HG03565 (cell line): Measurements from ENCODE around the gene NRL.
"Not testable (repeated sequence)": the region's sequence is repeated elsewhere in the genome, so short reads cannot be mapped to it uniquely, and the experiment has no call there.

Experiments used
- ATAC-seq: cut with Tn5 transposase; IDR thresholded peaks from one replicate; pipeline ENCODE4 v1.9.1; 2021; ENCODE audit warnings: mild to moderate bottlenecking, moderate library complexity; ENCODE audit not compliant: unreplicated experiment

The NRL gene

DNA sequence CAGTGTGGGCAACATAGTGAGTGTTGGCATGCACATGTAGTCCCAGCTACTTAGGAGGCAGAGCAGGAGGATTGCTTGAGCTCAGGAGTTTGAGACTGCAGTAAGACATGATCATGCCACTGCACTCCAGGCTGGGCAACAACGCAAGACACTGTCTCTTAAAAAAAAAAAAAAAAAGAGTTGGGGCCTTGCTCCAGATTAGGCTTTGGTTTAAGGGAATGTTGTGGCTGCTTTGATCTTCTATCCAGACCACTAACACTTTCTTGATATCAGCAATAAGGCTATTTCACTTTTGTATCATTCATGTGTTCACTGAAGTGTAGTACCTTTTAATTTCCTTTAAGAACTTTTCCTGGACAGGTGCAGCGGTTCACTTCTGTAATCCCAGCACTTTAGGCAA, 12.9 kb upstream of the NRL start:
- no peak for ATAC-seq

DNA sequence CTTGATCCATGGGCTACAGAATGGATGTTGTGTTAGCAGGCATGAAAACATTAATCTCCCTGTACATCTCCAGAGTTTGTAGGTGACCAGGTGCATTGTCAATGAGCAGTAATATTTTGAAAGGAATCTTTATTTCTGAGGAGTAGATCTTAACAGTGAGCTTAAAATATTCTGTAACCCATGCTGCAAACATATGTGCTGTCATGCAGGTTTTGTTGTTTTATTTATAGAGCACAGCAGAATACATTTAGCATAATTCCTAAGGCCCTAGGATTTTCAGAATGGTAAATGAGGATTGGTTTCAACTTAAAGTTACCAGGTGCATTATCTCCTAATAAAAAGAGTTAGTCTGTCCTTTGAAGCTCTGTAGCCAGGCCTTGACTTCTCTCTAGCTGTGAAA, 12.2 kb upstream of the NRL start:
- no peak for ATAC-seq

DNA sequence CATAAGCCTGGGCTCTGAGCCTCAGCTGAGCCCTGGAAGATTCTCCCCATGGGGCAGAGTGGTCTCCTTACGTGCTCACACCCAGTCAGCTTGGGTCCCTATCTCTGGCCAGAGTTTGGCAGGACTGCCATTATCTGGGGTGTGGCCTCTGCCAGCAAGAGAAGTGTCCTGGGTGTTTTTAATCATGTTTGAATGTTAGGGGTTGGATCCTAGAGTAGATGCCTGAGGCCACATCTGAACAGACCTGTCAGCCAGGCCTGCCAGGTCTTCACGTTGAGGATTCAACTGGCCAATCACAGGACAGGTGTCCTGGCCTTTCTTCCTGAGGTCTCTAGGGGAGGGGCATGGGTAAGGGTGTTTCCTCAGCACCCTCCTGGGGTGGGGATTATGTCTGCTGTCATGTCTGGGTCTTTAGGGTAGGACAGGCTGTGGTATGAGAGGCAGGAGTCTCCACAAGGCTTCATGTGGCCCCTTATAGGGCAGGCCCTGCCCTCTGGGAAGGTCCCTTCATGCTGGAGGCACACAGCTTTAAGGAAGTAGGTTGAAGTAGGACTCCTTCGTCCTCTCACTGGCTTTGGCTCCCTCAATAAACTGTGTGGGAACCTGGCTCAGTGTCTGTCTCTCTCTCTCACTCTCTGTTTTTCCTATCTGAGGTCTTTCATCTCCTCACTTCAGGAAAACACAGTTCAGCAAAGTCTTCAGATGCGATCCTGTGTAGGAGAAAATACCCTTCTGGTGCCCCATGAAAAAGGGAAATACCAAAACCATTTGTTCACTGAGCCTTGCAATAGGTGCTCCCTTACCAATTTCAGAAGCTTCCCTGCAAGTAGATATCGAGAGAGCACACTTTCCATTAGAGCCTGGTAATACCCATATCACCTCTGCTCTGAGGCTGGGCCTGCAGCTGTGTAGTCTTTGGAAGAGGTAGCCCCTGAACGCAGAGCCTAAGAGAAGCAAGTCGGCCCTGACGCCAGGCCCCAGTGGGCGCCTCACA, 9.0 kb upstream of the NRL start:
- ATAC-seq, result peak; percentile 49

DNA sequence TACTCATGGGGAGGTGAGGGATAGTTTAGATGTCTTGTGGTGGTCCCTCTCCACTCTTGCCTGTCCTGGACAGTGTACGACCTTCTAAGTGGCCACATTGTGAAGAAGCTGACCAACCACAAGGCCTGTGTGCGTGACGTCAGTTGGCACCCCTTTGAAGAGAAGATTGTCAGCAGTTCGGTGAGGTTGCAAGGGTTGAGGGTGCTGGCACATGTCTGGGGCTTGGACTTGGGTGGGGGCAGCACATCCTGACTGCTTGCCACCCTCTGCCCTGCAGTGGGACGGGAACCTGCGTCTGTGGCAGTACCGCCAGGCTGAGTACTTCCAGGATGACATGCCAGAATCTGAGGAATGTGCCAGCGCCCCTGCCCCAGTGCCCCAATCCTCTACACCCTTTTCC, 8.1 kb upstream of the NRL start:
- ATAC-seq, result no peak

DNA sequence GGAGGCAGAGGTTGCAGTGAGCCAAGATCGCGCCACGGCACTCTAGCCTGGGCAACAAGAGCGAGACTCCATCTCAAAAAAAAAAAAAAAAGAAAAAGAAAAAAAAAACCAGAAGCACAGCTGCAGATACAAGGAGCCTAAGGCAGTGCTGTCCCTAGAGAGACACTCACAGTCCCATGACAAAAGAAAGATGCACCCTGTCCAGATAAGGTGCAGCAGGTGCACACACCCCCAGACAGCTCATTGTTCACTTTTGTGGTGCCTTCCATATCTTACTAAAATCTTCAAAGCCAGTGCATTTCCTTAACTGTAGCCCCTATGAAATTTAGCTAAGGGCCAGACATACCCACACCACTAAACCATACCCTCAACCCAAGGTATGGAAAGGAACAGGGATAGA, 7.7 kb upstream of the NRL start:
- no peak for ATAC-seq

- no peak for ATAC-seq
These were observed 6.5 kb upstream of the NRL start for GRCh38 chr14:24121210-24121609.

DNA sequence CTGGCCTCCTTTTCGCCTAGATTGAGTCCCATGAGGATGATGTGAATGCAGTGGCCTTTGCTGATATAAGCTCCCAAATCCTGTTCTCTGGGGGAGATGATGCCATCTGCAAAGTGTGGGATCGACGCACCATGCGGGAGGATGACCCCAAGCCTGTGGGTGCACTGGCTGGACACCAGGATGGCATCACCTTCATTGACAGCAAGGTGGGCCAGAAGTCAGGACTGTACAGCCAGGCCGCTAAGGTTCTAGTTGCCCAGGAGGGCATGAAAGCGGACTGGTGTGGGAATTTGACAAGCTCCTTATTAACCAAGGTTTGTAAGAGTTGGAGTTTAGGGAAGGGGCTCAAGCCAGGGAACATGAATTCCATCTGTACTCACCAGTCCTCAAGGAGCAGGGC, 4.9 kb upstream of the NRL start:
- ATAC-seq, result no peak

DNA sequence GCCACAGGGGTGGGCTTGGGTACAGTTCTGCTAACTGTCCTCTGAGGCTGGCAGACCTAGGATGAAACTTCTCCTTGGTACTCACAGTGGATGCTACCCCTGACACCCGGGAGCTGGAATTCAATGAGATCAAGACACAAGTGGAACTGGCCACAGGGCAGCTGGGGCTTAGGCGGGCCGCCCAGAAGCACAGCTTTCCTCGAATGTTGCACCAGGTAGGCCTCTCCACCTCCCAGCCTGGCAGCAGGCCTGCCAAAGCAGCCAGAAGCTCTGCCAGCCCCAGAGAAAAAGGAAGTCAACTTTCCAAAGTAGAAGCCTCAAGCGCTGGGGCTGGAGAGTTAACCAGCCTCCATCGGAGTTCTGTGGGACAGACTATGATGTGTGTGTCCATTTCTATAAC, 2.4 kb upstream of the NRL start:
- no peak for ATAC-seq

- ATAC-seq, result no peak
These were observed 1.5 kb upstream of the NRL start for GRCh38 chr14:24116128-24116814.

GRCh38 chr14:24115422-24116127, 826 bp upstream of the NRL start:
- no peak for ATAC-seq

DNA sequence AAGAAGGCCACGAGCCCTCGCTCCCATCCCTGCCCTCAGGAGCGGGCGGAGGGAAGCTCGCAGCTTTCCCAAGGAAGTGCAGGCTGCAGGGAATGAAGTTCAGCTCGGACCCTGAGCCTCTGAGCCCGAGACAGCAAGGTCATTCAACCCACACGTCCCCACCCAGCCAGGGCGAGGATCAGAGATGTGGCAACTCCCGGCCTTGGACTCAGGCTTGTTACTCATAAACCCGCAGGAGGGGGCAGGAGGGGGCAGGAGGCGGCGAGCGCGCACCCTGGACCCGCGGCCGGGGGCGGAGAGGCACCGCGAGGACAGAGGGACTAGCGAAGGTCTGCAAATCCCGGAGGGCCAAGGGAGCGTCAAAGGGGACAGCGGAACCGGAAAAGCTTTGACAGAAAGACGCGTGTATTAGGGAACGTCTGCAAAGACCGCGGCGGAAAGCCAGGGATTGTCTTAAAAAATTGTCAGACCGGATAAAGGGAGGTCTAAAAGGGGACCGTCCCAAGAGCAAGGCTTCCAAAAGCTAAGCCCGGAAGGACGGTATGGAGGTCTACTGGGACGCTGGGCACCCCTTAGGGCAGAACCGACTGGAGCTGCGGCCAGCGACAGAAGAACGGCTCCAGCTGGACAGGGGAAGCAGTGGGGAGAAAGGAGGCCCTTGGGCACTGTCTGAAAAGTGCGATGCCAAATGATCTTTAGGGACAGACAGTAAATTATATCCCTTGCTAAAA, 783 bp downstream of the NRL start:
- ATAC-seq, result peak; percentile 18

DNA sequence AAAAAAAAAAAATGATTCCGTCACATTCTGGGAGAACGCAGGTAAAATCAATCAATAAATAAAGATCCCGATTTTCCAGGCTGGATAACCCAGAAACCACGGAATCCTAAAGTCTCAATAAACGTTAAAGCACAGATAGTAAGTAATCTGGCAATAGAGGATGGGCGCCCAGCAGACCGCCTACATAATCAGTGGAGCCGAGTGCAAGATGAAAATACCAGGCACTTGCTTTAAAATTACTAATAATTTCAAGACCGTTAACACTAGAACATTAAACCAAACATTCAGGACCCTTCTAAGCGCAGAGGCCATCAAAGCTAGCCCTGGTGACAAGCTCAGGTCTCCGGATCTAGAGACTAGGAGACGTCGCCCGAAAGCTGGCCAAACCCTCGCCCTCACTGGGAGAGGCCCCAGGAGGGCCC, 1.4 kb downstream of the NRL start:
- ATAC-seq, result no peak

DNA sequence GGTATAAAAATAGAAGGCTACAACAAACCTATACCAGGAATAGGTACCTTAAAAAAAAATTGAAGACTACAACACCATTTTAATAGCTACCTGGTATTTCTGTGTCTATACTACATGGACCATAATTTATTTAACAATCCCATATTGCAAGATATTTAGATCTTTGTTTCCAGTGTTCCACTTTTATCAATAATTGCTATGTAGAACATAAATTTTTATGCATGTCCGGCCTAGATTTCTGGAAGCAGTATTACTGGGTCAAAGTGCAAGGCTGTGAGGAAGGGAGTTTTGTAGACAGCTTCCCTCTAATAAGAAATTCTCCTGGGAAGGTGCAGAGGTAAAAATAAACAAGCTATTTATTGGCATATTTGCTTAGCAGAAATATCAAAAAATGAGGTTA, 4.2 kb downstream of the NRL start:
- ATAC-seq, result no peak

DNA sequence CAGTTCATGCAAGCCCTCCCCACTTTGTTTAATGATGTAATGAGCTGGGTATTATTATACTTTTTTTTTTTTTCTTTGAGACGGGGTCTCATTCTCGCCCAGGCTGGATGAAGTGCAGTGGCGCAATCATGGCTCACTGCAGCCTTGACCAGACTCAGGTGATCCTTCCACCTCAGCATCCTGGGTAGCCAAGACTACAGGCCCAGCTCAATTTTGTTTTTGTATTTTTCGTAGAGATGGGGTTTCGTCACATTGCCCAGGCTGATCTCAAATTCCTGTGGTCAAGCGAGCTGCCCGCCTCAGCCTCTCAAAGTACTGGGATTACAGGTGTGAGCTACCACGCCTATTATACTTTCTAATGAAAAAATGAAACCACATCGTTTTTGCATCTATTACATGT, 4.7 kb downstream of the NRL start:
- no peak for ATAC-seq

GRCh38 chr14:24108336-24108874, 6.3 kb downstream of the NRL start:
- no peak for ATAC-seq

DNA sequence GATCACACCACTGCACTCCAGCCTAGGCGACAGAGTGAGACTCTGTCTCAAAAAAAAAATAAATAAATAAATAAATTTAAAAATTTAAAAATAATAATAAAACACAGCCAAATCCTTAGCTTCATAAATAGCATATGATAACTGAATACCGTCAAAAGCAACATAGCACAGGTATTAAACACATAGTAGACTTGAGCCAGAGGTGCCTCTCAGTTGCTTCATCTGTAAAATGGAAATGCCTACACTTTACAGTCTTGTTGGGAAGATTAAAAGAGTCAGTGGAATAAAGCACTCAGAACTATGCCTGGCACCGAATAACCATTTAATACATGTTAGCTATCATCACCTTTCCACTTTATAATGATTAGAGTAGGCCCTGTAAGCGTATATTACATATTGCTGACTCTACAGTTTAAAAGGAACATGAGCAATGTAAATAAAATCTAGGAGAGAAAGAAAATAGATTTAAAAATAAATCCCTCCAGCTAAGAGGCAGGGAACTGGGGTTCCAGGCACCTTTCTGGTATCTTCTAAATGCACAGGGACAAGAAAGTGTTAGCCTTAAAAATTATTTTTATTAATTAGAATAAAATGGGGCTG, 8.0 kb downstream of the NRL start:
- no peak for ATAC-seq

DNA sequence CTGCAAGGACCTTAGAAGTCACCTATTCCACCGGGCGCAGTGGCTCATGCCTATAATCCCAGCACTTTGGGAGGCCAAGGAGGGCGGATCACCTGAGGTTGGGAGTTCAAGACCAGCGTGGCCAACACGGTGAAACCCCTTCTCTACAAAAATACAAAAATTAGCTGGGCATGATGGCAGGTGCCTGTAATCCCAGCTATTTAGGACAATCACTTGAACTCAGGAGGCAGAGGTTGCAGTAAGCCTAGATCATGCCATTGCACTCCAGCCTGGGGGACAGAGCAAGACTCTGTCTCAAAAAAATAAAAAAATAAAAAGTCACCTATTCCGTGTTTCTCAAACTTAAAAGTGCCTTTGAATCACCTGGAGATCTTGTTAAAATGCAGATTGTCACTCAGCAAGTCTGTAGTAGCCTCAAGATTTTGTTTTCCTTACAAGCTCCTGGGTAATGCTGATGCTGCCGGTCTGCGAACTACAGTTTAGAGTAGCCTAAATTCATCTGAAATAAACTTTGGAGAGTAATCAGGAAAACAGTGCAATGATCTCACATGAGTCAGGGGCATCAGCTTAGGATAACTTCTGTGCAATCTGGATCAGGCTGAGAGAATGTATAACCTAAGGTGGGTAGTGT, 9.0 kb downstream of the NRL start:
- not testable (repeated sequence) for ATAC-seq

- no peak for ATAC-seq
These were observed 11.3 kb downstream of the NRL start for GRCh38 chr14:24103451-24103850.

DNA sequence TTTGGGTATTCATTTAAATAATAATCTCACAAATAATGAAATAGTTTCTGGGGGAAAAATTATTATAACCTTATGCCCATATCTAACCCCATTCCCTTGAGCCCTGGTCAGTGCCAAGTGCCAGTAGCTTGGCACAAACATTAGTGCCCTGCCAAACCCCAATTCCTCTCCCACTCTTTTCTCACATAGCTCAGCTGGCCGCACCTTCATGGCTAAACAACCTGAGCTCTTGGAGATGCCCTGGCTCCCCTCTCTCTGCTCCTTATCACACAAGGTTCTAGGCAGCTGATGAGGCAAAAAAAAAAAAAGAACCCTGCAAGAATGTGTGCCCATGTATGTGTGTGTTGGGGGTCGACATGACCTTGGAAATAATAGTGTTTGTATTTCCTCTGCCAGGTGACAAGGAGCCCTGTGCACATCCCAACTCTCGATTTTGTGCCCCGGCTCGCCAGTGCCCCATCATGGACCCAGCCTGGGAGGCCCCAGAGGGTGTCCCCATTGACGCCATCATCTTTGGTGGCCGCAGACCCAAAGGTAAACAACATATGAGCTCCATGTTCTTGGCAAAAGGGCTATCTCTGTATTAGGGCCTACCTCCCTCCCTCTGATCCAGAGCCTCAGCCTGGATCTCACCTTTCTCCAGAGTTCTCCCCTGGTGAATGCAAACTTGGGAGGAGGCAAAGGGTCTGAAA, 12.2 kb downstream of the NRL start:
- ATAC-seq, result no peak
